Peyer's patch (tissue), 4 donors: ENCODE results near the gene MAST4. TPM values are rescaled to one million over a fixed set of nuclear protein-coding genes. Genes with fewer than 3 reads are reported as not detected.

Experiments used
- DNase-seq, 3 donors: peaks; one replicate each; pipeline ENCODE4 v3.0.0-alpha.2; 2017 to 2019
- H3K27ac ChIP-seq, 4 donors: fragments of 200-600 bp; sonication (generic); one replicate each; pipeline ENCODE4 v1.5.1; 2016 to 2019
- H3K27me3 ChIP-seq, 2 donors: fragments of 200-600 bp; sonication (generic); one replicate each; pipeline ENCODE4 v1.5.1; 2019
- H3K36me3 ChIP-seq, 3 donors: fragments of 200-600 bp; sonication (generic); one replicate each; pipeline ENCODE4 v1.5.1; 2016 to 2019
- H3K4me1 ChIP-seq, 4 donors: fragments of 200-600 bp; sonication (generic); one replicate each; pipeline ENCODE4 v1.5.1; 2016 to 2019
- H3K4me3 ChIP-seq, 4 donors: fragments of 200-600 bp; sonication (generic); 1 replicate in 3 of 4; 2 replicates in 1 of 4; pipeline ENCODE4 v1.5.1; 2016 to 2019; ENCODE audit warnings: mild to moderate bottlenecking in 1 of 4
- H3K9me3 ChIP-seq, 4 donors: fragments of 200-600 bp; sonication (generic); one replicate each; pipeline ENCODE4 v1.5.1; 2016 to 2019; ENCODE audit warnings: mild to moderate bottlenecking in 1 of 4
- POLR2A ChIP-seq, 2 donors: fragments of 450-650 bp; IDR thresholded peaks; one replicate each; pipeline ENCODE4 v1.5.1; 2017; ENCODE audit warnings: antibody characterized with exemption in 2 of 2, mild to moderate bottlenecking in 2 of 2, moderate library complexity in 2 of 2
- total RNA-seq, 4 donors: library from RNA; depleted of rRNA; stranded (reverse); fragments of >200 nt; gene quantifications; one replicate each; pipeline ENCODE4 v1.1.0, GENCODE V29; 2016
- TF ChIP-seq, protein P1 (sequence below), 6 experiments: fragments of 450-650 bp in 4 of 6; fragments of 200-600 bp in 2 of 6; sonication (generic) in 1 of 6; IDR thresholded peaks; one replicate each; pipeline ENCODE4 v1.5.1; 2017 to 2019; ENCODE audit warnings: antibody characterized with exemption in 6 of 6, mild to moderate bottlenecking in 3 of 6, moderate library complexity in 1 of 6

The MAST4 gene
- total RNA-seq, 4 donors from 2014 or later, result 20.2 to 23.1 (median 21.4) TPM

DNA sequence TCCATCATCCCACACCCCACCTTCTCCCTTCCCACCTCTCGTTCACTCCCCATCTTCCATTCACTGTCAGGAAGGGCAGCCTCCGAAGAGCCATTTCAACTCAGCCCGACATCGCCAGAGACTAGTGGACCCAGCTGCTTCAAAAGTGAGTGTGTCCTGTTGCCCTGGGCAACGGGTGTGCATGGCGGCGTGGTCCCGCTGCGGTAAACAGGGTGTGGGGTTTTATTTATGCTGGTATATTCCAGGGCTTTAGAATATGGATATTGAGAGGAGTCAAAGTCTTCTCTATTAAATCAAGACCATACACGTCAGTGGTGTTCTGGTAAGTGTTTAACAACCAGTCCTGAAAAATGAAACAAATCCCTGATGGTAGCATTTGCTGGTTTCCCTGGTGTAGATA lies 274.5 kb downstream of the MAST4 start:
- no peaks in the 10 kb centered on the region for H3K36me3 ChIP-seq
- no peak for DNase-seq

DNA sequence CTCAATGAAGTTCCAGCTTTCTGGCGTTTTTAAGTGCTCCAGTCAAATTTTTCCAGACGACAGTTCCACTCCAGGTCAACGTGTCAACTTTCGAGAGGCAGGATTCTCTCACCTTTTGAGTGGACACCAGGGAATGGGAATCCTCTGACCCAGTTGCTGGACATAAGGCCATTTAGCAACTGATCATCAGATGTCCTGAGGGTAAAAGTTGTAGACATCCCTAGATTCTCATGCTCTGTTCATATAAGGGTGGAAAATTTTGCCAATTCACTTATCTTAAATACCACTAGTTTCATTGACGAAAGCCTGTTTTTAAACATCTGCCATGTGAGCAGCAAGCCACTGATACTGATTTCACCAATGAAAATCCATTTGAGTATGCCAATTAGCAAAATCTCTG lies 275.5 kb downstream of the MAST4 start:
- Histone ChIP-seq H3K4me1 (no peaks in the 10 kb centered on the region), H3K9me3 (no peaks in the 10 kb centered on the region), H3K27ac (no peak overlapping the region), H3K36me3 (no peaks in the 10 kb centered on the region), H3K27me3 (no peaks in the 10 kb centered on the region), H3K4me3 (no peak overlapping the region)
- DNase-seq, result no peak
- no peak for TF ChIP-seq POLR2A (IDR thresholded peaks at IDR 0.05)
- TF ChIP-seq, protein P1, sequence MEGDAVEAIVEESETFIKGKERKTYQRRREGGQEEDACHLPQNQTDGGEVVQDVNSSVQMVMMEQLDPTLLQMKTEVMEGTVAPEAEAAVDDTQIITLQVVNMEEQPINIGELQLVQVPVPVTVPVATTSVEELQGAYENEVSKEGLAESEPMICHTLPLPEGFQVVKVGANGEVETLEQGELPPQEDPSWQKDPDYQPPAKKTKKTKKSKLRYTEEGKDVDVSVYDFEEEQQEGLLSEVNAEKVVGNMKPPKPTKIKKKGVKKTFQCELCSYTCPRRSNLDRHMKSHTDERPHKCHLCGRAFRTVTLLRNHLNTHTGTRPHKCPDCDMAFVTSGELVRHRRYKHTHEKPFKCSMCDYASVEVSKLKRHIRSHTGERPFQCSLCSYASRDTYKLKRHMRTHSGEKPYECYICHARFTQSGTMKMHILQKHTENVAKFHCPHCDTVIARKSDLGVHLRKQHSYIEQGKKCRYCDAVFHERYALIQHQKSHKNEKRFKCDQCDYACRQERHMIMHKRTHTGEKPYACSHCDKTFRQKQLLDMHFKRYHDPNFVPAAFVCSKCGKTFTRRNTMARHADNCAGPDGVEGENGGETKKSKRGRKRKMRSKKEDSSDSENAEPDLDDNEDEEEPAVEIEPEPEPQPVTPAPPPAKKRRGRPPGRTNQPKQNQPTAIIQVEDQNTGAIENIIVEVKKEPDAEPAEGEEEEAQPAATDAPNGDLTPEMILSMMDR (IDR thresholded peaks at IDR 0.05), result no peak

More for the DNA sequence above, 274.5 kb downstream of the MAST4 start:
- Histone ChIP-seq H3K4me3 (no peak overlapping the region), H3K9me3 (no peaks in the 10 kb centered on the region), H3K27me3 (no peaks in the 10 kb centered on the region), H3K27ac (no peak overlapping the region), H3K4me1 (no peaks in the 10 kb centered on the region)
- TF ChIP-seq POLR2A (IDR thresholded peaks at IDR 0.05), result no peak
- TF ChIP-seq, protein P1 (IDR thresholded peaks at IDR 0.05), result no peak

DNA sequence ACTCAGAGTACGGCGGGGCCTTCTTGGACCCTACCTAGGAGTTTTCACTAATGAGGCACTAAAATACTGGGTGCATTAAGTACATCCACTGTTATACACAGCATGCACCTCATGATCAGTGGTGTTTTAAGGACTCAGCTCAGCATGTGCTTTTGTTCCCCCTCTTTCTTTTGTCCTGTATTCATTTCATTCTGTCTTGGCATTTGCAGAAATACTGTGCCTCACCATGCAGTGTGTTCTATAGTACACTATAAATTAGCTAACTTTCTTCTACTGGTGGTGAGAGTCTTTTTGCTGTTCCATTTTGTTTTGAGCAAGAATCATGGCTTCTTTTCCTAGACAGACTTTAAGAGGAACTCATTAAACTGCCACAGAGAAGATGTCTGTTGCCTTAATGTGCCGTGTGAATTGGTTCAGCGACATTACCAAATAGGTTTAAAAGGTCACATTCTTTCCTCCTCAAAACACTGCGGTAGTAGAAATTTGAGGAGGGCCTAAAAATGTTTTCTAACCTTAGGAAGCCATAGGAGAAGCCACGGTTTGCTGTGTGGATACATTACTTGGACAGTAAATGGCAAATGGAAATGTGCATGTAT lies 276.6 kb downstream of the MAST4 start:
- H3K36me3 ChIP-seq, result no peaks in the 10 kb centered on the region
- H3K27ac ChIP-seq, result no peak overlapping the region

DNA sequence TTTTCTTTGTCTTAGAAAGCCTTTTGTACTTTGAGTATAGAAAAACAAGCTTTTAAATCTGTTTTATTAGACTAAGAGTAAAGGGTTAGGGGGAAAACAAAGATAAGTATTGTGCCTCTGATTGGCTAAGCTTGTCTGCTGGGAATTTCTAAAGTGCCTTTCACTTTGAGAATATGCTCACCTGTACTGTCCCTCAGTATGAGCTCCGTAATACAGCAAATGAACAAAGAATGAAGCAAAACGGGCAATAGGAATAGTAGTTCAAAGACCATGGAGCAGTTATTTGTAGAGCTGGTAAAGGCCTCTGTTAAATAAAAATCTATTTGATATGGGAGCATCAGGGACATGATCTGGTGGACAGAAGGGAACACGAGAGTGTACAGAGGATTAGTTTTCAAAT lies 277.8 kb downstream of the MAST4 start:
- H3K4me1 ChIP-seq, result no peaks in the 10 kb centered on the region
- no peak overlapping the region for H3K27ac ChIP-seq
- no peaks in the 10 kb centered on the region for H3K36me3 ChIP-seq
- H3K27me3 ChIP-seq, result no peaks in the 10 kb centered on the region
- no peaks in the 10 kb centered on the region for H3K9me3 ChIP-seq
- no peak overlapping the region for H3K4me3 ChIP-seq
- TF ChIP-seq POLR2A (IDR thresholded peaks at IDR 0.05), result no peak
- TF ChIP-seq, protein P1 (IDR thresholded peaks at IDR 0.05), result no peak
- DNase-seq, result no peak

More for the DNA sequence above, 276.6 kb downstream of the MAST4 start:
- H3K27me3 ChIP-seq, result no peaks in the 10 kb centered on the region
- H3K9me3 ChIP-seq, result no peaks in the 10 kb centered on the region
- H3K4me3 ChIP-seq, result no peak overlapping the region
- no peak for TF ChIP-seq POLR2A (IDR thresholded peaks at IDR 0.05)
- TF ChIP-seq, protein P1 (IDR thresholded peaks at IDR 0.05), result no peak
- no peaks in the 10 kb centered on the region for H3K4me1 ChIP-seq
- DNase-seq, result no peak

DNA sequence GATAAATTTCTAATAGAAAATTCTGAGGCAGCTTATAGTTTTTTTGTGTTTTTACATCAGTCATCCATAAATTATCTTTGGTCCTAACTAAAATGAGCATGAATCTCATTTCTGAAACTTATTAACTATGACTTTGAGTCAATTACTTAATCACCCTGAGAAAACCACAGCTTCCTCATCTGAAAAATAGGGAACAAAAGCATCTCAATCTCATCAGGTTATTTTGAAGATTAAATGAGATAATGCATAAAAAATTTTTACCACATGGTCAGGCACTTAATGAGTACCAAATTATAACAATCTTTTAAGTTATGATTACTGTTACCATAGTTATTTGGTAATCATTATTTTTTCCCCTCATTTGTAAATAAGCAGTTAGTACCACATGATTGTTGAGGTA lies 279.1 kb downstream of the MAST4 start:
- DNase-seq, result no peak
- no peaks in the 10 kb centered on the region for H3K27me3 ChIP-seq
- no peak overlapping the region for H3K4me3 ChIP-seq
- H3K4me1 ChIP-seq, result no peaks in the 10 kb centered on the region
- no peak overlapping the region for H3K27ac ChIP-seq
- H3K36me3 ChIP-seq, result no peaks in the 10 kb centered on the region
- H3K9me3 ChIP-seq, result no peaks in the 10 kb centered on the region
- TF ChIP-seq, protein P1 (IDR thresholded peaks at IDR 0.05), result no peak
- TF ChIP-seq POLR2A (IDR thresholded peaks at IDR 0.05), result no peak
